Skin of body (tissue), 2 donors: ENCODE data around the gene DNAH6. TPM values are rescaled to one million over a fixed set of nuclear protein-coding genes. Genes with fewer than 3 reads are reported as not detected.

Experiments
- DNase-seq: peaks from one replicate; lab custom pipeline; 2025; lab: John Stamatoyannopoulos, UW
- total RNA-seq: library from RNA; depleted of rRNA; stranded (reverse); fragments of >200 nt; gene quantifications from one replicate; pipeline ENCODE4 v1.2.3, GENCODE V29; 2014

The DNAH6 gene
- total RNA-seq, 1 donor from 2014 or later: 0.30 TPM

- DNase-seq: no peak
These were observed 112.2 kb downstream of the DNAH6 start for GRCh38 chr2:84628486-84628885.

GRCh38 chr2:84629550-84629949 is 113.3 kb downstream of the DNAH6 start:
- no peak for DNase-seq

DNA sequence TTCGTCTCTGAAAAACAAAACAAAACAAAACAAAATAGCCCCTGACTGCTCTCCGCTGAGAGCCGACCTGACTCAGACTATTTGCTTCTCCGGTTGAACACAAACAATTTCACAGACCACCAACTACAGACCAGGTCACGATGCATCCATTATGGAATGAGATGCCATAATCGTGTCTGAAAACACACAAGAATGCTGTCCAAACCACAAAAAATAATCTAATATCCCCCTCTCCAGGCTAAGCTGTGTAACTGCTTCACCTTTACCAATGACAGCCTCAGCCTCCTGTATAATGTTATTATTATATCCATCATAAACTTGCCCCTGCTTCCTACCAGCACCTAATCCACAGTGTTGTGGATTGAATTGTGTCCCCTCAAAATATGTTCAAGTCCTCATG is 114.7 kb downstream of the DNAH6 start:
- no peak for DNase-seq

GRCh38 chr2:84631985-84632384 is 115.7 kb downstream of the DNAH6 start:
- no peak for DNase-seq

DNA sequence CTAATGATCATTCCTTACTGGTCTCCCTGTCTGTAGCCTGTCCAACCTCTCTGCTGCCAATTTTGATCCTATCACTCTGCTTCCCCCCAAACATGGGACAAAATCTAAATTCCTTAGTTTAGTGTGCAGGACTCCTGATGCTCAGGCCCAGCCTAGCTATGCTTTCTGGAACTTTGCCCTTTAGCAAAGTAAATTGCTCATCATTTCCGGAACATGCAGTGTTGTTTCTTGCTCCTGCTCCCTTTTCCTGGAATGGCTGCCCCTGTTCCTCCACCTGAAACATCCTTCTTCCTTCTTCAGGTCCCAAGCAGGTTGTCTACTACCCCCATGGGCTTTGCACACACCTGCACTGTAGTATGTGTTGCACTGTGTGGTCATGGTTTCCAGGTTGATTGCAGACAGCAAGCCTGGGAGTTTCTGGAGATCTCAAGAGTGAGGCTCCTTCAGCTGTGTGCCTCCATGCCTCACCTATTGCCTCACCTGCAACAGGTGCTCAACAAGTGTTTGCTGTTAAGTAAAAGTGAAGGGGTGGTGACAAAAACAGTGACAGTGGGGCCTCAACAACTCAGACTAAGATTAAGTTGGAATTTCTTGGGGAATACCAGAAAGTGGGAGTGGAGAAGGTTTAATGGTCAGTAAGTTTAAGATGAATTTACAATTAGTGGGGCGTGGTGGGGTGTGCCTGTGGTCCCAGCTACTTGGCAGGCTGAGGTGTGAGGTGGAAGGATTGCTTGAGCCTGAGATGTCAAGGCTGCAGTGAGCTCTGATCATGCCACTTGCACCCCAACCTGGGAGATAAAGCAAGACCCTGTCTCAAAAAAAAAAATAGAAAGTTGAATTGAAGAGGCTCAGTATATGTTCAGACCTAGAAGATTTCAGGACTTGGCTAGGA is 120.0 kb downstream of the DNAH6 start:
- DNase-seq: no peak

DNA sequence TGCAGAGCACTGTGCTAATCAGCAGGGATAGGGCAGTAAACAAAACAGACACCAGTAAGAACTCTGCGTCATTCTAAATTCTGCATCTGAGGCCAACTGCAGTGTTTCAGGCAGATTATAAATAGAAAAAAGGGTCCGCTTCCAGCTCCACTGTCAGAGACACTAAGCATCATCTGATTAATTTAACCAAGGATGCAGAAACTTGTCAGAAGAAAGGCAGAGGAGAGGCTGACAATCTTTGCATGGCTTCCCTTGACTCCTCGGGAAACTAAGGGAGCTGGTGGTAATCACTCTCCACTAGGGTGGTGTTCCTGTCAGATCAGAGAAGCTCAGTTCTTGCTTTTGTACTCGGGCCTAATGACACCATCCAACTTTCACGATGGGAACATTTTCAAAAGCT is 123.5 kb downstream of the DNAH6 start:
- no peak for DNase-seq

GRCh38 chr2:84640411-84640810 is 124.1 kb downstream of the DNAH6 start:
- DNase-seq: no peak

DNA sequence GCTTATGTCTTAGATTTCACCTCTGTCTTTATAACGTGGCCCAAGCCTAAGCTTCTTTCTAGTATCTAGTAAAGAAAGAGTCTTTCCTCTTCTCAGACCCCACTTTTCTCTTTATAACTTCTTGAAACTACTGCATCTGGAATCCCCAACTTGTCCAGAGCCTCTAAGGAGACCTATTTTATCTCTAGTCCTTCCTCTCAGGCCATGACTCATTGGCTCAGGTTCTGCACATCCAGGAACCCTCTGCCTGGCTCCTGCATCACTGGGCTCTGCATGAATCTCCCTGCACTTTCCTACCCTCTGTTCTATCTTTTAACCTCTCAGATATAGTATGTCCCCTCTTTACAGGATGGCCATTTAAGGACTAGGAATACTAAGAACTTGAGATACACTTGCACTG is 124.7 kb downstream of the DNAH6 start:
- DNase-seq: no peak

DNA sequence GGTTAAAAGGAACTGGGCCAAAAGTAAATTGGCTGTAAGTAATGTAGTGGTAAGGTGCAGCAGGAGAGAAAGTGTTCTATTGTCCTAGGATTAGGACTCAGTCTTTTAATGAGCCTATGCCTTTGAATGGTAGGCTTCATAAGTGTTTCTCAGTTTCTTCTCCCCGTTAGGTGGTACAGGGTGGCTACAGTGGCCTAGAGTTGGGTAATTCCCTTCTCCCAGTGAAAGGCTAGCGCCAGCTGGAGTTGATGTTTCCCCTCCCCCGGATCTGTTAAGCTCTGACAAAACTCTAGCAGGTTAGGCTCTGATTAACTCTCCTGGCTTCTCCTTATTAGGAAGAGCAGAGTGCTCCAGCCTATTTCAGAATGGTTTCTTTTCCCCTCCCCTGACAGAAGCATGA is 127.7 kb downstream of the DNAH6 start:
- no peak for DNase-seq

DNA sequence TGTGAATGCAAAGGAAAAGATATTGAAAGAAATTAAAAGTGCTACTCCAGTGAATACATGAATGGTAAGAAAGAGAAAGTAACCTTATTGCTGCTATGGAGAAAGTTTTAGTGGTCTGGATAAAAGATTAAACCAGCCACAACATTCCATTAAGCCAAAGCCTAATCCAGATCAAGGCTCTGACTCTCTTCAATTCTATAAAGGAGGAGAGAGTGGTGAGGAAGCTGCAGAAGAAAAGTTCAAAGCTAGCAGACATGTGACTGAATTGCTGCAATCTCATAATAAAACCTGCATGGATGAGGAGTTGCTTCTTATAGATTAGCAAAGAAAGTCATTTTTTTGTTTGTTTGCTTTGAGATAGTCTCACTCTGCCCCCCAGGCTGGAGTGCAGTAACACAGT is 130.2 kb downstream of the DNAH6 start:
- no peak for DNase-seq

GRCh38 chr2:84647267-84647666 is 131.0 kb downstream of the DNAH6 start:
- DNase-seq: no peak

DNA sequence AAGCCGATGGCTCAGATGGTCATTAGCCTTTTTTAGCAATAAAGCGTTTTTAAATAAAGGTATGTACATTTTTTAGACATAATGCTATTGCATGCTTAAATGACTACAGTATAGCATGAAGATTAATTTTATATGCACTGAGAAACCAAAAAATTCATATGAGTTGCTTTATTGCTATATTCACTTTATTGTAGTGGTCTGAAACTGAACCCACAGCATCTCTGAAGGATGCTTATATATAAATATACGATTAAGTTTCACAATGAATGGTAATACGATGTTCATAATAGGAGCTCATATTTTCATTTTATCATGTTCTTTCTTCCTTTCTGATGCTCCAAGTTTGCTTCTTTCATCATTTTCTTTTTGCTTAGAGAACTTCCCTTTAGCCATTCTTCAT is 132.8 kb downstream of the DNAH6 start:
- no peak for DNase-seq

DNA sequence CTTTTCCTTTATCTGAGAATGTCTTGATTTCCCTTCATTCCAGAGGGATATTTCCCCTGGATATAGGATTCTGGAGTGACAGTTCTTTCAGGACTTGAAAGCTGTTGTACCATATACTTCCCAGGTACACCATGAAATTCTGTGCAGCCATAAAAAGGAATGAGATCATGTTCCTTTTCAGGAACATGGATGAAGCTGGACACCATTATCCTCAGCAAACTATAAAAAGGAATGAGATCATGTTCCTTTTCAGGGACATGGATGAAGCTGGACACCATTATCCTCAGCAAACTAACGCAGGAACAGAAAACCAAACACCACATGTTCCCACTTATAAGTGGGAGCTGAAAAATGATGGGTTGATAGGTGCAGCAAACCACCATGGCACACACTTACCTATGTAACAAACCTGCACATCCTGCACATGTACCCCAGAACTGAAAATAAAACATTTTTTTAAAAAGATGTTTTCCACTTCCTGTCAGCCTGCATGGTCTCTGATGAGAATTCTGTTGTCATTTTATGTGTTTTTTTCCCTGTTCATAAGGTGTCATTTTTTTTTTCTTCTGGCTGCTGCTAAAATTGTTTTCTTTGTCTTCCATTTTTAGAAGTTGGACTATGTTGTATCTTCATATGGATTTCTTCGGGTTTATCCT is 133.3 kb downstream of the DNAH6 start:
- DNase-seq: no peak

DNA sequence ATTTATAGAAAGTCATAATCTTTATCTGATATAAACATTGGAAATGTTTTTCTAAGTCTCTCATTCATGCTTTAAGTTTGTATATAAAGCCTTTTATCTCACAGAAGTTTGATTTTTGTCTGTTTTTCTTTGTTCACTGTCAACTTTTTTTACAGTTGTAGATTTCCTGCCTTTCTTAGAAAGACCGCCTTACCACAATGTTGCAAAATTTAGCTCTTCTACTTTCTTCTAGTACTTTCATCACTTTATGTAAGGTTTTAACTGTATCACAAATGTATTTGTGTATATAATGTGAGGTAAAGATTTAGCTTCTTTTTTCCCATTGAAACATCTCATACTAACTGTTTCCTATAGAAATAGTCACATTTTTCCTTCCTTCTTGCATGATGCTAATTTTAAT is 136.1 kb downstream of the DNAH6 start:
- DNase-seq: no peak

- no peak for DNase-seq
These were observed 137.0 kb downstream of the DNAH6 start for GRCh38 chr2:84653302-84653701.

DNA sequence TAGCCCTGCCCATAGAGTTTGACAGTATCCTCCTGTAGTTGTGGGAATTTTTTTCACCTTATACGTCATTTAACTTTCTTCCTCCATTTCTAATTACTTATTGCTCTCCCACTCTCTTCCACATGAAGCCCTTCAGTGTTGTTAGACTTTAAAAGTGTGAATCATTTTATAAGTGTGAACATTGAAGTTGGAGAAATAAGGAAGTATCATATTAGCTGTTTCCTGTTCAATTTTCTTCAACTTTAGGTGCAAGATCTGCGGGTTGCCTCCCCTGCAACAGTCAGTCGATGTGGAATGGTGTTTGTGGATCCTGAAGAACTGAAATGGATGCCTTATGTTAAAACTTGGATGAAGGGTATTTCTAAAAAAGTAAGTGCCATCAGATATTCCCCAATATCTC is 138.1 kb downstream of the DNAH6 start:
- DNase-seq: no peak

DNA sequence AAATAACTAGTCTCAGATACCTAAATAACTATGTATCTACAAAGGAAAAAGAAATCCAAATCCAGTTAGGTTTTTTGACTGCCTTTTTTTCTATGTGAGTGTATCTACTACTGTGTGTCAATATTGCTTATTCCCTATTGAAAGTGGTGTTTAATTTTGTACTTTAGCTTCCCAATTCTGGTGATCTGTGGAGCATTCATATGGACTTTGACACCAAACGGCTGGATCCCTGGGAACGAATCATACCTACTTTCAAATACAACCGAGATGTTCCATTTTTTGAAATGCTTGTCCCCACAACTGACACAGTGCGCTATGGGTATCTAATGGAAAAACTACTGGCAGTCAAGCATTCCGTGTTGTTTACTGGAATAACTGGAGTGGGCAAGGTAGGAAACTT is 152.8 kb downstream of the DNAH6 start:
- DNase-seq: no peak

GRCh38 chr2:84674099-84674498 is 157.8 kb downstream of the DNAH6 start:
- no peak for DNase-seq

GRCh38 chr2:84674586-84674985 is 158.3 kb downstream of the DNAH6 start:
- no peak for DNase-seq

DNA sequence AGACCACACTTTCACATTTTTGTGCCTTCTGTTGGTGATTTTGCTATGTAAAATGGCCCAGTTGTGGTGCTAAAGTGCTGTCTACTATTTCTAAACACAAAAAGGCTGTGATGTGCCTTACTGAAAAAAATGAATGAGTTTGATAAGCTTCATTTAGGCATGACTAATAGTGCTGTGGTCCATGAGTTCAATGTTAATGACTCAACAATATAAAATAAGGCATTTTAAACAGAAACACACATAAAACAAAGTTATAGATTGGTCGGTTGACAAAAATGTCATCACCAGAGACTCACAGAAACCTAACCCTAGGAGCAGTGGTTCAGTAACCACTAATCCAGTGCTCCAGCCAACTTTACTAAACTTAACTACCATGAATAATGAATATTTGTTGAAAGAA is 160.0 kb downstream of the DNAH6 start:
- no peak for DNase-seq

DNA sequence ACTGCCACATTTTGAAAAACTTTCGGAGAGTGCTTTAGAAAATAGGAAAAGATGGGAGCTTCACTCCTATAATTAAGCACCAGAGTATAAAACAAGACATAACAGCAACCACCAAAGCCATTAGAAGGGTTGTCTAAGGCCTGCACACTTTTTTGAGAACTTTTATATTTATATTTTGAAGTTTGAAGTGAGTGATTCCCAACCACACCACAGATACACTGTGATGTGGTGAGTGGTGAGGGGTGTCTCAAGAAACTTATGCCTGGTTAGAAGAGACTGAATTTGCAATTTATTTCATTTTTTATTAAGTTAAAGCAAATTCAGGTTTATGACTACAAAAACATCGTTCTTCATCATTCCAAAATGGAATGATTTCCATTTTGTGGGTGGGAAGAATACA is 161.9 kb downstream of the DNAH6 start:
- no peak for DNase-seq

- no peak for DNase-seq
These were observed 170.6 kb downstream of the DNAH6 start for GRCh38 chr2:84686783-84687476.
